GM21528 (cell line): Measurements from ENCODE around the gene PALS1.

Experiments used
- ATAC-seq: cut with Tn5 transposase; IDR thresholded peaks from one replicate; pipeline ENCODE4 v1.9.1; 2021; ENCODE audit warnings: mild to moderate bottlenecking, moderate library complexity; ENCODE audit not compliant: unreplicated experiment, low FRiP score

Gene PALS1

GRCh38 chr14:67241411-67242167, at the start of gene PALS1:
TSS of gene PALS1 (plus strand) at chr14:67241435. CDS start at chr14:67279171, 37,736 bp downstream.
- peak; percentile 52 for ATAC-seq

- ATAC-seq = no peak
Observed at GRCh38 chr14:67191768-67192290, 49.4 kb upstream of the PALS1 start.

- no peak for ATAC-seq
Observed at GRCh38 chr14:67192366-67192765, 48.9 kb upstream of the PALS1 start.

GRCh38 chr14:67195279-67195678, 46.0 kb upstream of the PALS1 start:
- no peak for ATAC-seq

GRCh38 chr14:67199016-67199415, 42.2 kb upstream of the PALS1 start:
- ATAC-seq = no peak

GRCh38 chr14:67207810-67208209, 33.4 kb upstream of the PALS1 start:
- ATAC-seq = no peak

- no peak for ATAC-seq
Observed at GRCh38 chr14:67218126-67218525, 23.1 kb upstream of the PALS1 start.

- no peak for ATAC-seq
Observed at GRCh38 chr14:67221248-67221981, 19.8 kb upstream of the PALS1 start.

GRCh38 chr14:67221982-67222328, 19.3 kb upstream of the PALS1 start:
- ATAC-seq = no peak

GRCh38 chr14:67225523-67225922, 15.7 kb upstream of the PALS1 start:
- no peak for ATAC-seq

GRCh38 chr14:67228325-67228984, 12.8 kb upstream of the PALS1 start:
- no peak for ATAC-seq

- no peak for ATAC-seq
Observed at GRCh38 chr14:67232066-67232465, 9.2 kb upstream of the PALS1 start.

GRCh38 chr14:67232621-67233020, 8.6 kb upstream of the PALS1 start:
- ATAC-seq = no peak

GRCh38 chr14:67237591-67237990, 3.6 kb upstream of the PALS1 start:
- no peak for ATAC-seq

GRCh38 chr14:67239582-67239981, 1.7 kb upstream of the PALS1 start:
- no peak for ATAC-seq

- ATAC-seq = peak; percentile 29
Observed at GRCh38 chr14:67240168-67240932, 885 bp upstream of the PALS1 start.

- ATAC-seq = peak; percentile 83
Observed at GRCh38 chr14:67240978-67241410, 241 bp upstream of the PALS1 start.

GRCh38 chr14:67242168-67242420, 859 bp downstream of the PALS1 start:
- no peak for ATAC-seq

- no peak for ATAC-seq
Observed at GRCh38 chr14:67245104-67245503, 3.9 kb downstream of the PALS1 start.

GRCh38 chr14:67251573-67252226, 10.5 kb downstream of the PALS1 start:
- ATAC-seq = no peak
